BLaER1 treated with 17β-estradiol and CSF1 and Interleukin-3, amounts not matched to agents 10 nM and 100 nM (cell line): Measurements from ENCODE around the gene MRGPRG.
"Not testable (repeated sequence)": the region's sequence is repeated elsewhere in the genome, so short reads cannot be mapped to it uniquely, and the experiment has no call there.

Experiments used
- H3K27ac ChIP-seq, 11 experiments: shearing (Covaris generic); formaldehyde crosslinking; 2 replicates each; pipeline ENCODE4 v1.8.1; 2022
- H3K27me3 ChIP-seq, 11 experiments: shearing (Covaris generic); formaldehyde crosslinking; 2 replicates each; pipeline ENCODE4 v1.8.1; 2022
- H3K36me3 ChIP-seq, 11 experiments: shearing (Covaris generic); formaldehyde crosslinking; 2 replicates each; pipeline ENCODE4 v1.8.1; 2022
- H3K4me1 ChIP-seq, 10 experiments: shearing (Covaris generic); formaldehyde crosslinking; 2 replicates each; pipeline ENCODE4 v1.8.1; 2022
- H3K4me2 ChIP-seq, 11 experiments: shearing (Covaris generic); formaldehyde crosslinking; 2 replicates each; pipeline ENCODE4 v1.8.1; 2022
- H3K4me3 ChIP-seq, 10 experiments: shearing (Covaris generic); formaldehyde crosslinking; 2 replicates each; pipeline ENCODE4 v1.8.1; 2022
- H3K9ac ChIP-seq, 11 experiments: shearing (Covaris generic); formaldehyde crosslinking; 2 replicates each; pipeline ENCODE4 v1.8.1; 2022
- H3K9me3 ChIP-seq, 11 experiments: shearing (Covaris generic); formaldehyde crosslinking; replicated peaks in 1 of 11; 2 replicates each; pipeline ENCODE4 v1.8.1; 2022
- H4K20me1 ChIP-seq, 11 experiments: shearing (Covaris generic); formaldehyde crosslinking; 2 replicates each; pipeline ENCODE4 v1.8.1; 2022
- Cebpa-rat ChIP-seq, 11 experiments: shearing (Covaris generic); IDR thresholded peaks; 2 replicates each; pipeline ENCODE4 v1.8.1; 2022

The MRGPRG gene, protein sequence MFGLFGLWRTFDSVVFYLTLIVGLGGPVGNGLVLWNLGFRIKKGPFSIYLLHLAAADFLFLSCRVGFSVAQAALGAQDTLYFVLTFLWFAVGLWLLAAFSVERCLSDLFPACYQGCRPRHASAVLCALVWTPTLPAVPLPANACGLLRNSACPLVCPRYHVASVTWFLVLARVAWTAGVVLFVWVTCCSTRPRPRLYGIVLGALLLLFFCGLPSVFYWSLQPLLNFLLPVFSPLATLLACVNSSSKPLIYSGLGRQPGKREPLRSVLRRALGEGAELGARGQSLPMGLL

DNA sequence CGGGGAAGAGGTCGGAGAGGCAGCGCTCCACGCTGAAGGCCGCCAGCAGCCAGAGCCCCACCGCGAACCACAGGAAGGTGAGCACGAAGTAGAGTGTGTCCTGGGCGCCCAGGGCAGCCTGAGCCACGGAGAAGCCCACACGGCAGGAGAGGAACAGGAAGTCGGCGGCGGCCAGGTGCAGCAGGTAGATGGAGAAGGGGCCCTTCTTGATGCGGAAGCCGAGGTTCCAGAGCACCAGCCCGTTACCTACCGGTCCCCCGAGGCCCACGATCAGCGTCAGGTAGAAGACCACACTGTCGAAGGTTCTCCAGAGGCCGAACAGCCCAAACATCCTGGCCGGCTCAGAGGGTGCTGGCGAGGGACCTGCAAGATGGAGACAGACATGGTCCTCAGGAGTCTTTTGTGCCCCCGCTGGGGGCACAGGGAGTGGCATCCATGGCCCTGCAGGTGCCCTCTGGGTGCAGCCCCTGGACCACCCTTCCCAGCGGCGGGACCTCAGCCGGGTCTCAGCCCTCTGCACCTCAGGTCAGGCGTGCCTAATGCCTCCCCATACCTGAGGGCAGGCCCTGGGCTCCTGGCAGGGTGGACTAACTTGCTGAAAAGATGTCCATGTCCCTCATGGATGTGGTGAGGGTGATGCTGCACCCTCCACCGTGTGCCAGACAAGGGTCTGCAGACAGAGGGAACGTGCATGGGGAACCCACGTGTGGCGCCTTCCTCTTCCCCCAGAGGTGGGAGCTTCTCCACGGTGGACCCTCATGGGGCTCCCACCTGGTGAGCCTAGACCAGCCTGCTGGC is at the start of gene MRGPRG:
Gene MRGPRG (minus strand): TSS at position 331 of the 798 bp plus-strand sequence. CDS start 0 bp downstream, at position 331.
- Histone ChIP-seq H3K36me3 (no peaks in the 10 kb centered on the region), H3K27ac (no peak within 1 kb of the TSS), H3K4me3 (no peak within 1 kb of the TSS), H3K9me3 (no peaks in the 10 kb centered on the region), H3K4me2 (peak within 1 kb of the TSS in 1 of 11 experiments; percentile 71; a peak in 4 of 22 replicates), H4K20me1 (peaks cover 0 to 19% (median 0%) of the 10 kb centered on the region in 11 experiments; a peak in 4 of 22 replicates), H3K27me3 (peaks cover 0 to 23% (median 0%) of the 10 kb centered on the region in 11 experiments; a peak in 8 of 22 replicates), H3K9ac (no peak within 1 kb of the TSS), H3K4me1 (peaks cover 20 to 79% (median 56%) of the 10 kb centered on the region in 10 experiments)
- TF ChIP-seq Cebpa-rat (IDR thresholded peaks at IDR 0.05), result no peak

DNA sequence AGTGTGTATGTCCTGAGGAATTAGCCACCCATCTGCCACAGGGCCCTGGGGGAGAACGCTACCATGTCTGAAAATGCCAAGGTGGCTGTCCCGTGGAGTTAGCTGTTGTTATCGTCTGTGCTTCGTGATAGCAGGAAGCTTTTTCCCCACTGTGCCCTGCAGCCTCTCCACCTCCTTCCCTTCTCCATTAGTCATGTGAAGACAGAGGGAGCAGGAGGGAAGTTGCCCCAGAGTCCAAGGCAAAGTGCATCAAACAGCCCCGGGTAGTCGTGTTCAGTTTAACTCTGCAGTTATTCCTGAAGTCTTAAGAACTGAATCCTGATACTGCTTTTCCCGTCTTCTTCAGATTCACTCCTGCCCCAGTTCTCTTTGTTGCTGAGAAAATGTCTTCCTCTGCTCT is 43.9 kb upstream of the MRGPRG start:
- not testable (repeated sequence) for H3K4me1 ChIP-seq, H3K9ac ChIP-seq, H3K4me2 ChIP-seq, H3K27ac ChIP-seq, H3K4me3 ChIP-seq, H3K36me3 ChIP-seq, H3K27me3 ChIP-seq, H3K9me3 ChIP-seq, H4K20me1 ChIP-seq

DNA sequence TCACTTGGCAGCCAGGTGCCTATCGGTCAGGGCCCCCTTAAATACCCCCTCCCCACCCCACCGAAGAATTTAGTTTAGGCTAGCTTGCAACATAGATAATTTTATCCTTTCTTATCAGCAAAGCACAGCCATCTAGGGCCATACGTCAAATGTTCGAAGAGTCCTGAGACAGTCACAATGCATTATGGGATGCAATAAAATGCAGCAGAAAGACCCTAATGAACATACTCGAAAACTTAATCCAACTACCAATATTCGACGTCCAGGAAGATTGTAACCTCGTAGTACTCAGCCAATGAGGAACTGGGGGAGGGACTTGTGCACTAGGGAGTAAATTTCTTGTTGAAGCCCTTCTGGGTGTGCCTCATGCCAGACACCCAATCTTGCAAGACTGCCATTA is 43.2 kb upstream of the MRGPRG start:
- not testable (repeated sequence) for H3K9me3 ChIP-seq, H3K36me3 ChIP-seq, H3K4me1 ChIP-seq, H3K4me2 ChIP-seq, H3K9ac ChIP-seq, H3K4me3 ChIP-seq, H3K27ac ChIP-seq, H3K27me3 ChIP-seq, H4K20me1 ChIP-seq

DNA sequence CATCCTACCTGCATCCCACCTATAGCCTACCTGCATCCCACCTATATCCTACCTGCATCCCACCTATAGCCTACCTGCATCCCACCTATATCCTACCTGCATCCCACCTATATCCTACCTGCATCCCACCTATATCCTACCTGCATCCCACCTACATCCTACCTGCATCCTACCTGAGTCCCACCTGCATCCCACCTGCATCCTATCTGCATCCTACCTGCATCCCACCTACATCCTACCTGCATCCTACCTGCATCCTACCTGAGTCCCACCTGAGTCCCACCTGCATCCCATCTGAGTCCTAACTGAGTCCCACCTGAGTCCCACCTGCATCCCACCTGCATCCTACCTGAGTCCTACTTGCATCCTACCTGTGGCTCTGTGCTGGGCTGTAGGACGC is 38.9 kb upstream of the MRGPRG start:
- H3K9me3 ChIP-seq, H3K36me3 ChIP-seq, H3K9ac ChIP-seq: not testable (repeated sequence)

DNA sequence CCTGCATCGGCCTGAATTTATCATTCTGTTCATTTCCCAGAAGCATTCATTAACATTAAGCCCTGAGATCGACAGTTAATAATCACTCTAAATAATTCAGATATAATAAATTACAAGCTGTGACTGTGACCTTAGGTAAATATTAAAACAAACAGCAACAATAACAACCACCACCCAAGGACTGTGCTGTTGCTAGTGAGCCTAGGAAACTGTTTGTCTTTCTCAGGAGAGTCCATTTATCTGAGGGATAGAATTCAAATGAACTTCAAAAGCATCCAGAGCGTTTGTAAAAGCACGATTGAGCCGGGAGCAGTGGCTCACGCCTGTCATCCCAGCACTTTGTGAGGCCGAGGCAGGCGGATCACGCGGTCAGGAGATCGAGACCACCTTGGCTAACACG is 36.6 kb upstream of the MRGPRG start:
- H3K9ac ChIP-seq, H3K27me3 ChIP-seq, H4K20me1 ChIP-seq, H3K4me2 ChIP-seq, H3K4me1 ChIP-seq, H3K9me3 ChIP-seq, H3K27ac ChIP-seq, H3K4me3 ChIP-seq, H3K36me3 ChIP-seq: not testable (repeated sequence)

More for the DNA sequence above, 38.9 kb upstream of the MRGPRG start:
- not testable (repeated sequence) for H3K4me2 ChIP-seq, H3K4me1 ChIP-seq, H3K4me3 ChIP-seq, H3K27me3 ChIP-seq, H3K27ac ChIP-seq, H4K20me1 ChIP-seq

DNA sequence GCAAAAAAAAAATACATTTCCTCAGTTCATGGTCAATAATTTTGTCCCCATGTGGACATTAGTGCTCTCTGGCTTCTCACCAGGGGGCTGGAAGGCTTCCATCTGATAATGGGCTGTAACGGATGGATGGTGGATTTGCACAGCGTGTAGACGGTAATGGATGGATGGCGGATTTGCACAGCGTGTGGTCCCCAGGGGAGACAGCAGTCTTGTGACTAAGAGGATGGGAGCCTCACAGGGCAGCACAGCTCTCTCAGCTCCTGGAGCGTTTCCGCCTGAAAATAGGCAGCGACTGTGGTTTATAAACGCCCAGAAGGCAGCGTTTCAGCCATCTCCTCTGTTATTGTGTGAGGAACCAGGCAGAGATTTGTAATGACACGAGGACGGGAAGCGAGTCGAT is 36.2 kb upstream of the MRGPRG start:
- not testable (repeated sequence) for H3K4me3 ChIP-seq, H3K27ac ChIP-seq, H3K4me2 ChIP-seq, H3K4me1 ChIP-seq, H3K36me3 ChIP-seq, H3K9ac ChIP-seq, H3K27me3 ChIP-seq, H4K20me1 ChIP-seq
- peaks cover 0 to 12% (median 0%) of the 10 kb centered on the region in 11 experiments; a peak in 5 of 22 replicates for H3K9me3 ChIP-seq

DNA sequence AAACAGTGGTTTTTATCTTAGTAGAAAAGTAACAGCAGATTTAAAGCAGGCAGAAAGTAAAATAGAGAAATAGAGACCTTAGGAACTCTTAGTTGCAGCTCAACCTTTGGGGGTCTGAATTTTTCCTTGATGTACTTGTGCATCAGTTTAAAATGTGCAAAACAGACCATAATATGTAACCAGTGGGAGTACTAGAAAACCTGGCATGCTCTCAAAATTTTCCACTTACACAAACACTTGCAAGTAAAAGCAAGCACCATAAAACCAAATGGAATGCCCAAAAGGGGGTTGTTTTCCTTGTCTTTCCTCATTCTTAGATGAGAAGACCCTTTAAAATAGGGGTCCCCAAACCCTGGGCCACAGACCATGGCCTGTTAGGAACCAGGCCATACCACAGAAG is 26.5 kb upstream of the MRGPRG start:
- no peak overlapping the region for H3K4me2 ChIP-seq
- TF ChIP-seq Cebpa-rat (IDR thresholded peaks at IDR 0.05), result no peak
- no peak overlapping the region for H3K9ac ChIP-seq
- no peaks in the 10 kb centered on the region for H4K20me1 ChIP-seq
- no peak overlapping the region for H3K4me3 ChIP-seq
- no peaks in the 10 kb centered on the region for H3K27me3 ChIP-seq
- no peaks in the 10 kb centered on the region for H3K36me3 ChIP-seq
- H3K27ac ChIP-seq, result no peak overlapping the region
- H3K9me3 ChIP-seq, result peaks cover 6 to 34% (median 23%) of the 10 kb centered on the region in 11 experiments; a peak in 20 of 22 replicates
- no peaks in the 10 kb centered on the region for H3K4me1 ChIP-seq

DNA sequence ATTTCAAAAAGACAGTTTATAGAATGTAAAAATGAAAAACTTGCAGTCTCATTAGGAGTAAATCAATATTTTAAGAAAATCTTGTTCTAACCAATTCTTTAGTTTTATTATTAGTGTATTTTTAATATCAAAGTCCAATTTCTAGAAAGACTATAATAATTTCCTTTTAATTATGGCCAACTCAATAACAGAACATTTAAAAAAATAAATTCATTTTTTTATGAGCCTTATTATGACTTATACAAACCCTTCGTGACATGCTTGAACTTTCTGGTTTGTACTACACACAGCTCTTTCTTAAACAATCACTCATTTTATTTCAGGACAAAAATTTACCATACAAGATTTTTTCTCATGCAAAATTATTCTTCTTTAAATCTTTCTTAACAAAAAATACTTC is 25.3 kb upstream of the MRGPRG start:
- H3K4me3 ChIP-seq, result no peak overlapping the region
- H3K9ac ChIP-seq, result no peak overlapping the region
- H3K36me3 ChIP-seq, result no peaks in the 10 kb centered on the region
- H3K9me3 ChIP-seq, result peaks cover 6 to 28% (median 22%) of the 10 kb centered on the region in 11 experiments; a peak in 20 of 22 replicates
- TF ChIP-seq Cebpa-rat (IDR thresholded peaks at IDR 0.05), result no peak
- H4K20me1 ChIP-seq, result no peaks in the 10 kb centered on the region
- H3K27me3 ChIP-seq, result no peaks in the 10 kb centered on the region
- no peak overlapping the region for H3K27ac ChIP-seq
- H3K4me1 ChIP-seq, result no peaks in the 10 kb centered on the region
- H3K4me2 ChIP-seq, result no peak overlapping the region

DNA sequence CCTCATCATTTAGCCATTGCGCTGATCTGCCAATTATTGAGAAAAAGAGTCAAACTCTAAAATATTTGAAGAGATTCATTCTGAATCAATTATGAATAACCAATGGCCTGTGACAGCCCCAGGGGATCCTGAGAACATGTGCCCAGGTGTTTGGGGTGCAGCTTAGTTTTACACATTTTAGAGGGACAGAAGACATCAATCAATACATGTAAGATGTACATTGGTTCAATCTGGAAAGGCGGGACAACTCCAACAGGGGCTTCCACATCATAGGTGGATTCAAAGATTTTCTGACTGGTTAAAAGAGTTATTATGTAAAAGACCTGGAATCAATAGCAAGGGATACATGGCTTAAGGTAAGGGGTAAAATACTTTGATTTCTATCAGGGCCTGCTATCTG is 18.5 kb upstream of the MRGPRG start:
- no peaks in the 10 kb centered on the region for H4K20me1 ChIP-seq
- no peak for TF ChIP-seq Cebpa-rat (IDR thresholded peaks at IDR 0.05)

DNA sequence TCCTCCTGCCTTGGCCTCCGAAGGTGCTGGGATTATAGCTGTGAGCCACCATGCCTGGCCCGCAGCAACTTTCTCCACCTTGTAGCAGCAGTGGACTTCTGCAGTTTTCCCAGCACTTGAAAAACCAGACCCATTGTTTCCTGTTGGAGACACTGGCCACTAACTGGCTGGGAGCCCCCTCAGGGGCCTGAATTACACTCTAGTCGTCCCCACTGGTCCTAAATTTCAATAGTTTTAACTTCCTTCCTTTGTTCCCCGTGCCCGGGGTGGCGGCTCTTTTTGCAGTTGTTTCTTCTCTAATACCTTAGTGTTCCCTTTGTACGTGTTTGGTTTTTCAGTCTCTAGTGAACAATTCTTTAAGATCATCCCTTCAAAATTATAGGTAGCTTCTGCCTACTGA is 16.2 kb upstream of the MRGPRG start:
- Histone ChIP-seq H3K27ac (no peak overlapping the region), H4K20me1 (no peaks in the 10 kb centered on the region), H3K9me3 (no peaks in the 10 kb centered on the region), H3K27me3 (no peaks in the 10 kb centered on the region), H3K4me2 (no peak overlapping the region), H3K36me3 (no peaks in the 10 kb centered on the region), H3K4me3 (no peak overlapping the region), H3K9ac (no peak overlapping the region), H3K4me1 (peaks cover 0 to 14% (median 2%) of the 10 kb centered on the region in 10 experiments; a peak in 6 of 20 replicates)
- TF ChIP-seq Cebpa-rat (IDR thresholded peaks at IDR 0.05), result no peak

More for the DNA sequence above, 18.5 kb upstream of the MRGPRG start:
- no peak overlapping the region for H3K9ac ChIP-seq
- peaks cover 0 to 3% (median 0%) of the 10 kb centered on the region in 10 experiments; a peak in 2 of 20 replicates for H3K4me1 ChIP-seq
- no peaks in the 10 kb centered on the region for H3K27me3 ChIP-seq
- H3K4me3 ChIP-seq, result no peak overlapping the region
- no peaks in the 10 kb centered on the region for H3K36me3 ChIP-seq
- H3K27ac ChIP-seq, result no peak overlapping the region
- H3K9me3 ChIP-seq, result peaks cover 0 to 5% (median 3%) of the 10 kb centered on the region in 11 experiments; a peak in 7 of 22 replicates
- H3K4me2 ChIP-seq, result no peak overlapping the region
